Natural killer cell (primary cell): ENCODE data around the gene C1orf159. TPM values are rescaled to one million over a fixed set of nuclear protein-coding genes. Genes with fewer than 3 reads are reported as not detected.

Source experiments
- ATAC-seq, 3 donors: fragments of 150-1000 bp in 2 of 3; fragments of 200-7000 bp in 1 of 3; cut with Tn5 transposase; 1 replicate in 1 of 3; 2 replicates in 2 of 3; pipeline ENCODE4 v1.10.0; 2021; ENCODE audit warnings: mild to moderate bottlenecking in 2 of 3, moderate library complexity in 2 of 3
- DNase-seq, 2 donors: peaks; one replicate each; pipeline versions ENCODE4 v3.0.0 to v3.0.0-alpha.2; 2013 to 2021; ENCODE audit warnings: mixed read lengths in 1 of 2
- H3K27ac ChIP-seq: one replicate; pipeline ENCODE4 v1.5.1; 2013; ENCODE audit warnings: mild to moderate bottlenecking, low read length
- H3K27me3 ChIP-seq: one replicate; pipeline ENCODE4 v1.6.1; 2013; ENCODE audit warnings: low read length; ENCODE audit not compliant: control insufficient read depth, insufficient read depth
- H3K36me3 ChIP-seq: one replicate; pipeline ENCODE4 v1.6.1; 2013; ENCODE audit warnings: low read length; ENCODE audit not compliant: control insufficient read depth, insufficient read depth
- H3K4me1 ChIP-seq: one replicate; pipeline ENCODE4 v1.6.1; 2013; ENCODE audit warnings: low read length; ENCODE audit not compliant: control insufficient read depth, insufficient read depth
- H3K4me3 ChIP-seq: one replicate; pipeline ENCODE4 v1.5.1; 2013; ENCODE audit warnings: low read length
- H3K9me3 ChIP-seq: one replicate; pipeline ENCODE4 v1.6.1; 2013; ENCODE audit warnings: low read length; ENCODE audit not compliant: control insufficient read depth, insufficient read depth
- H3K27ac Mint-ChIP-seq, 2 donors: one replicate each; pipeline ENCODE4 v1.8.0; 2022; ENCODE audit warnings: mild to moderate bottlenecking in 2 of 2, mixed read lengths in 2 of 2, moderate library complexity in 1 of 2
- H3K27me3 Mint-ChIP-seq, 2 donors: one replicate each; pipeline ENCODE4 v1.8.0; 2022; ENCODE audit warnings: low read depth in 2 of 2, mixed read lengths in 2 of 2
- H3K36me3 Mint-ChIP-seq: one replicate; pipeline ENCODE4 v1.8.0; 2022; ENCODE audit warnings: mixed read lengths
- H3K4me1 Mint-ChIP-seq, 2 donors: one replicate each; pipeline ENCODE4 v1.8.0; 2022; ENCODE audit warnings: mixed read lengths in 2 of 2
- H3K4me3 Mint-ChIP-seq: one replicate; pipeline ENCODE4 v1.8.0; 2022; ENCODE audit warnings: mild to moderate bottlenecking, moderate library complexity, mixed read lengths
- H3K9me3 Mint-ChIP-seq, 2 donors: one replicate each; pipeline ENCODE4 v1.8.0; 2022; ENCODE audit warnings: mixed read lengths in 2 of 2
- CTCF ChIP-seq: fragments of 200-600 bp; IDR thresholded peaks from one replicate; pipeline ENCODE4 v1.8.0; 2022; ENCODE audit warnings: antibody characterized with exemption
- WGBS: methylation state at CpG from one replicate; pipeline ENCODE4 v1.1.7; 2013; ENCODE audit warnings: missing lambda C conversion rate; ENCODE audit not compliant: insufficient coverage; 5-methylcytosine and 5-hydroxymethylcytosine counted together
- intact Hi-C: fragments of 100-400 bp; cut with micrococcal nuclease; formaldehyde crosslinking; loops from one replicate; pipeline ENCODE4 v1.14.2; 2022
- total RNA-seq, 4 donors: library from RNA; stranded (reverse); fragments of 120-200 nt in 1 of 4; gene quantifications; one replicate each; pipeline versions ENCODE4 v1.2.3 to v1.2.4, GENCODE V29; 2013 to 2022

The C1orf159 gene
- total RNA-seq, 3 donors from 2014 or later (not counting 1 experiment from before 2014, with no cell fraction given): 19.6 to 25.1 (median 21.5) TPM

GRCh38 chr1:1085171-1085841, 30.6 kb downstream of the C1orf159 start:
- intact Hi-C loops: no loop called here
- no peaks in the 10 kb centered on the region for H3K9me3 ChIP-seq
- H3K9me3 Mint-ChIP-seq: no peaks in the 10 kb centered on the region
- DNase-seq (no peak), ATAC-seq (no peak)
- no peak overlapping the region for H3K4me3 ChIP-seq
- peaks cover 1% of the 10 kb centered on the region for H3K4me1 ChIP-seq
- no peaks in the 10 kb centered on the region for H3K4me1 Mint-ChIP-seq
- H3K36me3 ChIP-seq: no peaks in the 10 kb centered on the region
- peaks cover under 1% of the 10 kb centered on the region for H3K27me3 ChIP-seq
- no peaks in the 10 kb centered on the region for H3K36me3 Mint-ChIP-seq
- H3K27me3 Mint-ChIP-seq: no peaks in the 10 kb centered on the region
- no peak overlapping the region for H3K4me3 Mint-ChIP-seq
- H3K27ac ChIP-seq: no peak overlapping the region
- TF ChIP-seq CTCF: no peak
- 94% methylated on average over 30 of the region's 30 CpGs for WGBS
- H3K27ac Mint-ChIP-seq: no peak overlapping the region

GRCh38 chr1:1084372-1085170, 31.3 kb downstream of the C1orf159 start:
- H3K27ac ChIP-seq: no peak overlapping the region
- H3K36me3 ChIP-seq: no peaks in the 10 kb centered on the region
- H3K27me3 ChIP-seq: peaks cover 6% of the 10 kb centered on the region
- peaks cover 9% of the 10 kb centered on the region for H3K4me1 ChIP-seq
- H3K4me3 ChIP-seq: no peak overlapping the region
- no peak for ATAC-seq
- H3K36me3 Mint-ChIP-seq: no peaks in the 10 kb centered on the region
- no peaks in the 10 kb centered on the region for H3K9me3 Mint-ChIP-seq
- no peaks in the 10 kb centered on the region for H3K9me3 ChIP-seq
- no peak overlapping the region for H3K27ac Mint-ChIP-seq
- peaks cover 0 to under 1% of the 10 kb centered on the region in 2 donors for H3K4me1 Mint-ChIP-seq
- intact Hi-C loops: no loop called here
- no peak overlapping the region for H3K4me3 Mint-ChIP-seq
- no peak for TF ChIP-seq CTCF
- no peaks in the 10 kb centered on the region for H3K27me3 Mint-ChIP-seq
- WGBS: 94% methylated on average over 38 of the region's 38 CpGs
- DNase-seq: no peak

DNA sequence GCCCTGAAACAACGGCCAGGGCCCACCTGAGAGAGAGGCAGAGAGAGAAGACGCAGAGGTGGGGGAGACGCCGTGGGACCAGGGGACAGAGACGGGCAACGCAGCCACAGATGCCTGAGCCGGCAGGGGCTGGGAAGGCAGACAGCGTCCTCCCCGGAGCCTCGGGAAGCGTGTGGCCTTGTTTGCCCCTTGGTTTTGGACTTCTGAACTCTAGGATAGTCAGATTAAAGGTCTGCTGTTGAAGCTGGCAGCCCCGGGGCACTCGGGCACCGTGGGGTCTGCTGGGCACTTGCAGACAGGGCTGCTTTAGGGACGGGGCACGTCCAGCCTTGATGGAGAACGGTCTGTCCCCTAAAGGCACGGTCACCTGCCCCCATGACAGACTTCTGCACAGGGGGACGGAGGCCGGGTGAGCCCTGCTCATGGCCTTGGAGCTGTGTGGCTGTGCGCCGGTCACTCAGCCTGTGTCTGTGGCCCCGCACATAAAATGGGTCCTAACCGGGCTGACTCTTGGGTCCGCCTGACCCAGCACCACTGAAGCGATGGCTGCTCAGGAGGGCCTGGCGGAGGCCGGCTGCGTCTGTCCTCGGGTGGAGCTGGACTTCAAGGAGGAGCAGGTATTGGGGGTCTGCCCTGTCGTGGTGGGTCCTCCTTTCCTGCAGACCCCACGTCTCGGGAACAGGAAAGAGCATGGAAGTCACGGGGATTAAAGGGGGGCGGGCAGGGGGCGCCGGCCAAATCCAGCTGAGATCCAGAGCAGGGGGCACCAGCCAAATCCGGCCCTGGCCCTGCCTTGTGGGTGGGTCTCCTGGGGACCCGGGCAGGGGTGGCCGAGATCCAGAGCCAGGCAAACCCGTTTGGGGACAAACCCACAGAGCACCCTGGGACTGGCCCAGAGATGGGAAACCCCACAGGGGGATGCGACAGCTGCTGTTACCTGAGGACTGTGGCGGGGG, 32.2 kb downstream of the C1orf159 start:
- H3K4me3 Mint-ChIP-seq: no peak overlapping the region
- H3K36me3 ChIP-seq: no peaks in the 10 kb centered on the region
- intact Hi-C loops: no loop called here
- no peaks in the 10 kb centered on the region for H3K36me3 Mint-ChIP-seq
- 93% methylated on average over 43 of the region's 43 CpGs for WGBS
- H3K27ac ChIP-seq: no peak overlapping the region
- peaks cover 0 to 4% of the 10 kb centered on the region in 2 donors for H3K4me1 Mint-ChIP-seq
- no peak for TF ChIP-seq CTCF
- no peaks in the 10 kb centered on the region for H3K27me3 Mint-ChIP-seq
- ATAC-seq: no peak
- H3K4me3 ChIP-seq: no peak overlapping the region
- no peak overlapping the region for H3K27ac Mint-ChIP-seq
- H3K4me1 ChIP-seq: peaks cover 13% of the 10 kb centered on the region
- peaks cover 8% of the 10 kb centered on the region for H3K27me3 ChIP-seq
- DNase-seq: no peak
- H3K9me3 ChIP-seq: no peaks in the 10 kb centered on the region
- no peaks in the 10 kb centered on the region for H3K9me3 Mint-ChIP-seq
